HG03469 (cell line): ENCODE data around the gene PTPN11.
A peak's percentile ranks its signal among the peaks of the same experiment; 100 is the strongest.
"Not testable (repeated sequence)": the region's sequence is repeated elsewhere in the genome, so short reads cannot be mapped to it uniquely, and the experiment has no call there.

ENCODE experiments used
- ATAC-seq: cut with Tn5 transposase; IDR thresholded peaks from one replicate; pipeline ENCODE4 v1.9.1; 2021; ENCODE audit warnings: mild to moderate bottlenecking, moderate library complexity, moderate number of reproducible peaks; ENCODE audit not compliant: unreplicated experiment

PTPN11 gene

DNA sequence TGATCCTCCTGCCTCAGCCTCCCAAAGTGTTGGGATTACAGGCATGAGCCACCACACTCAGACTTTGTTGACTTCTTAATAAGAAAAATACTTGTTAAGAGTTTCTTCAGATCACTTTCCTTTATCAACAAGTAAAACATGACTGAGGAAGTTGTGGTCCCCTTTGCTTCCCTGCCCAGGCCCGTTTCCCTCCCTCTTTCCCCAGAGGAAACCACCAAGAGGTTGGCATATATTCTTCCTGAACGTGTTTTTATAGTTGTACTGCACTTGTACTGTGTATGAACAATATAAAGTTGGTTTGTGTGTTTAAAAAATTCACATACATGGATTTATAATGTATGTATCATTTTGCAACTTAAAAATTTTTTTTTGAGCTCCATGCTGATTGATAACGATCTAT lies 28.4 kb downstream of the PTPN11 start:
- ATAC-seq, result no peak

DNA sequence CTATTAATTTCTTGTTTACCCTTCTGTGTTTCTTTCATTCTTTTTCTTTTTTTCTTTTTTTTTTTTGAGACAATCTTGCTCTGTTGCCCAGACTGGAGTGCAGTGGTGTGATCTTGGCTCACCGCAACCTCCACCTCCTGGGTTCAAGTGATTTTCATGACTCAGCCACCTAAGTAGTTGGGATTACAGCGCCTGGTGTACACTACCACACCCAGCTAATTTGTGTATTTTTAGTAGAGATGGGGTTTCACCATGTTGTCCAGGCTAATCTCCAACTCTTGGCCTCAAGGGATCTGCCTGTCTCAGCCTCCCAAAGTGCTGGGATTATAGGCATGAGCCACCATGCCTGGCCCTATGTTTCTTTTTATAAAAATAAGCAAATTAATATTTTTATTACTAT lies 29.4 kb downstream of the PTPN11 start:
- ATAC-seq, result not testable (repeated sequence)

DNA sequence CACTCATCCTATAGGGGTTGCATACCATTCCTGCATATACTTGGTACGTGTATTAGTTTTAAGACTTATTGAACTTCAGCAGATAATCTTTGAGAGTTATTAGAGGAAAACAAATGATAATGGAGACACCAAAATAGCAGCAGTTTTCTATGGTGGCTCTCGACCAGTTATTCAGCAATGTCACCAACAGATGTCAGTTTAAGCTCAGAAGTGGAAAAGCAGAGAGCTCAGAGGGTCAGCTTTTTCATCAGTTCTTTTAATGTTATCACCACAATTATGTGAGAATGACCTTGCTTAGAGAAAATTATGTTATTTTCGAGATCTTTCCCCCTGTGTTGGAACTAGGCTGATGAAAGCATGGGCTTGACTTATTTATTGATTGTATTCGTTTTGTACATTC lies 32.0 kb downstream of the PTPN11 start:
- no peak for ATAC-seq

DNA sequence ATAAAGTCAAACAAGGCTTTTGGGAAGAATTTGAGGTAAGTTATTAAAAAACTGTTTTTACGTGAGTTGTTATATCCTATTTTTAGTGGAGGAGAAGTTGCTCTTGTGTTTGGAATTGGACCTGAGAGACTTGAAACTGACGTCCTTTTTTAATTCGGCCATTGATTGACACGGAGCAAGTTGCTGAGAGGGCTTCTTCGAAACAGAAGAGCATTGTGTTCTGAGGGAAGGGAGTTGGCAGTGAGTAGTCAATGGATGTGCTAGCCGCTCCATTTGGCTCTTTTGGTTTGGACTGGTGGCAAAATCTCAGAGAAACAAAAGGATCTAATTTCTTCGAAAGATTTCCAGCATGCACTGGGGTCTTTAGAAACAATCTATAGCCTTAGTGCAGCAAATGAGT lies 37.3 kb downstream of the PTPN11 start:
- no peak for ATAC-seq

DNA sequence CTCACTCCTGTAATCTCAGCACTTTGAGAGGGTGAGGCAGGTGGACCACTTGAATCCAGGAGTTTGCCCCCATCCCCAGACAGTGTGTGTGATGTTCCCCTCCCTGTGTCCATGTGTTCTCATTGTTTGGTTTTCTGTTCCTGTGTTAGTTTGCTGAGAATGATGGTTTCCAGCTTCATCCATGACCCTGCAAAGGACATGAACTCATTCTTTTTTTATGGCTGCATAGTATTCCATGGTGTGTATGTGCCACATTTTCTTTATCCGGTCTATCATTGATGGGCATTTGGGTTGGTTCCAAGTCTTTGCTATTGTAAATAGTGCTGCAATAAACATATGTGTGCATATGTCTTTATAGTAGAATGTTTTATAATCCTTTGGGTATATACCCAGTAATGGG lies 38.4 kb downstream of the PTPN11 start:
- ATAC-seq, result not testable (repeated sequence)

DNA sequence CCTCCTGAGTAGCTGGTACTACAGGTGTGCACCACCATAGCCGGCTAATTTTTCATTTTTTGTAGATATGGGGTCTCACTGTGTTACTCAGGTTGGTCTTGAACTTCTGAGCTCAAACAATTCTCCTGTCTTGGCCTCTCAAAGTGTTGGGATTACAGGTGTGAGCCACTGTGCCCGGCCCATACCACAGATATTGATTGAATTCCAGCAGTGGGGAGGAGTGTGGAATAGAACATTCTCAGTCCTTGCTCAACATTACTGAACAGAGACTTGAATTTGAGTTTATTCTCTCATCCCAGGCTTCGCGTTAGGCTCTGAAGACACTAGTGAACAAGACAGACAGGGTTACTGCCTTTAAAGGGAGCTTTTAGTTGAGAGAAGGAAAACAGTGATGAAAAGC lies 39.6 kb downstream of the PTPN11 start:
- no peak for ATAC-seq

DNA sequence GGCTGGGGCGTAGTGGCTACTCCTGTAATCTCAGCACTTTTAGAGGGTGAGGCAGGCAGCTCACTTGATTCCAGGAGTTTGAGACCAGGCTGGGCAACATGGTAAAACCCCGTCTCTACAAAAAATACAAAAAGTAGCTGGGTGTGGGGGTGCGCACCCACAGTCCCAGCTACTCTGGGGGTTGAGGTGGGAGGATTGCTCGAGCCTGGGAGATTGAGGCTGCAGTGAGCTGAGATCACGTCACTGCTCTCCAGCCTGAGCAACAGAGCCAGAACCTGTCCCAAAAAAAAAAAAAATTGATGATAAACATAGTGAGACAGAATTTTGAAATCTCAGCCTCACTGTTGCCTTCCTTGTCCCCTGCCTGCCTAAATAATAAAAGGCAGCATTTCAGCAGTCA lies 40.0 kb downstream of the PTPN11 start:
- no peak for ATAC-seq

DNA sequence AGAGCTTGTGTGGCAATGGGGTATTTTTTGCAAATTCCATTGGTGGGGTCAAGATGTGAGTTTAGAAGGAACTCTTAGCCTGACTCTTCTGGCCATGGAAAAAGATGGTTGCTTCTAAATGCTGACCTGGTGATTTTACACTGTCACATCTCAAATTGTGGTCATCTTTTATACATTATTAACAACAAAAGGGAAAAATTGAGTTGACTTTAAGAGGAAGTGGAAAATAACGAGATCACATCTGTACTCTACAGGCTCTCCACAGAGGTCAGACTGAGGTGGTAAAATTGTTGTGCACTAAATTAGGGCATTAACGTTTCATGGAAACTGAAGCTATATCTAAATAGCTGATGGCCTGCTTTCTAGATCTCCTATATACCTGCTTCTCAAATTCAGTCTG lies 44.7 kb downstream of the PTPN11 start:
- no peak for ATAC-seq

DNA sequence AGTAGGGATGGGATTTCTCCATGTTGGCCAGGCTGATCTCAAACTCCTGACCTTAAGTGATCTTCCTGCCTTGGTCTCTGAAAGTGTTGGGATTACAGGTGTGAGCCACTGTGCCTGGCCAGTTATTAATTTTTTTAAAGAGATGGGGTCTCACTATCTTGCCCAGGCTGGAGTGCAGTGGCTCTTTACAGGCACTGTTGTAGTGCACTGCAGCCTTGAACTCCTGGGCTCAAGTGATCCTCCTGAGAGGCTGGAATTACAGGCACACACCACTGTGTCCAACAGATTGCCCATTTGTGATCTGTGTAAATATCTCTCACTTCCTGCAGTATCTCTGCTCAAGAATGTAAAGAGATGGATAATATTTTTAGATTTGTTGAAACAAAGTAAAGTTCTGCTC lies 45.9 kb downstream of the PTPN11 start:
- no peak for ATAC-seq

DNA sequence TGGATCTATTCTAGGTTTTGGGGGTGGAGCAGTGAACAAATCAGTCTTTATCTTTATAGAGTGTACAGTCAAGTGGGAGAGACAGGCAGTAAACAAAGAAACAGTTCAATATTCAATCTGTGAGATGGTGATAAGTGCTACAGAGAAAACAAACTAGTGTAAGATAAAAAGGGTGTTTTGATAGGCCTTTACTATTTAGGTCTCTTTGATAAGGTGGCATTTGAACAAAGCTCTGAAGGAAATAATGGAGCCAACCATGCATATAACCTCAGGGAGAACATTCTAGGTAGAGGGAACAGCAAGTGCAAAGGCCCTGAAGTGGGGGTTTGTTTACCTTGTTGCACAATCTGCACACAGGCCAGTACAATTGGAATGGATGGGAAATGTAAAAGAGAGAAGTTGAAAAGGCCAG lies 47.3 kb downstream of the PTPN11 start:
- no peak for ATAC-seq

DNA sequence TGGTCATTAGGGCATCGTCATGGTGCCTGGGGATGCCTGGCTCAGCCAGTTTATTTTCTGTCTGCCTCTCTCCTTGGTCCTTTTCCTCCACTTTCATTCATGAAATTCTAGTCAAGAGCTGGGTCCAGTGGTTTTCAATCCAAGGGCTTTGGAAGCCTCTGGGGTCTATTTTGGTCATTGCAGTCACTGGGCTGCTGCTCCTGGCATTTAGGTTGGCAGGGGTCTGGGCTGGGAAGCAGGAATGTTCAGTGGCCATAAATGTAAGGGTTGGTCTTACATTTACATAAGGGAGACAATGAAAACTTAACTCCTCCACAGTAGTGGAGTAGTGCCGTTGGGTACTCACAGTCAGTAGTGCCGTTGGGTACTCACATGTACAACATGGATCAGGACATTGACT lies 48.1 kb downstream of the PTPN11 start:
- no peak for ATAC-seq

DNA sequence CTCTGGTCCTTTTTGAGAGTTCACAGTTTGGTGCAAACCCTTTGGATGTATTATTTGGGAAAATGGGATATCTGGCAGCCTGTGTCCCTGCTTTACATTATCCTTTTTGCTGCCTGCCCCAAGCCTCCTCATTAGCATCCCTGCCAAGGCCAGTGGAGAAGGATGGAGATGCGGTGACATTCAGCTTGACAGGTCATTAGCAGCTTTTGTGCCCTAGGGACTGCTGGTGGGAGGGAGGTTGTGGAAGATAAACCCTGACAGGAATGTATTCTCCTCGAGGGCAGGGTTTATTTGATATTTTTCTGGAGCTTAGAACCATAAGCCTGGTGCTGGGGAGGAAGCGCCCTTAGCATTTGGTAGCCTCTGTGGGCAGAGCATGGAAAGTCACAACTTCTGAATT lies 49.3 kb downstream of the PTPN11 start:
- no peak for ATAC-seq

DNA sequence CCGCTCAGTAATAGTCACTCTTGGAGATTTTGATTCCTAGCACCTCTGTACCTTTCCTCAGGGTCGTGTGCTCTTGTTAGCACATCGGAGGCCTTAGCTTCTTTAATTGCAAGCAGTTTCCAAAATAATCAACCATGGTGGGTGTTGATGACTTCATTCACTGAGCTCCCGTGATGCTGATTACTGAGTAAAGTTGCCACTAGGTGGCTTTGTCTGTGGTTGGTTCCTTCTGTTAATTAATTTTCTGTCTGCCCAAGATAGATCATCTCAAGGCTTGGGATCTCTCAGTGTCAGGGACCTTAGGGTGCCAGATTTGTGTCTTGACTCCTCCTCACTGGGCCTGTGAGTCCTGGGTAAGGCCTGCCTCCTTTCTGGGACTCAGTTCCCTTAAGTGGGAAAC lies 54.3 kb downstream of the PTPN11 start:
- ATAC-seq, result no peak

DNA sequence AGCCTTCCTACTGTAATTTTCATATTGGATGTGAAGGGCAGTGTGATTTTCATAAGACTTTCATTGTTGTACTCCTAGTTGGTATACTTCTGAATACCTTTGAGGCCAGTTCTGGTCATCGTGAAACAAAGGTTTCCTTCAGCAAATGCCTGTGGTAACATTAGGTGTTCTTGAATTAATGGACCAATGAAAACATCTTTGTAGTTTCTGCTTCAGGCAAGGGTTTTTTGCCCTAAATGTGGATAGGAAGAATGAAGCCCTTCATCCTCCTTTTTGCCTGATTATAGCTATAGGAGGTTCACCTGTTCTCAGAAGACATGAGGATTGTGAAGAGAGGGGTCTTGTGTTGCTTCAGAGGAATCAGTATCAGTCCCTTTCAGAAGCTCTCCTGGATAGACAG lies 60.7 kb downstream of the PTPN11 start:
- no peak for ATAC-seq

DNA sequence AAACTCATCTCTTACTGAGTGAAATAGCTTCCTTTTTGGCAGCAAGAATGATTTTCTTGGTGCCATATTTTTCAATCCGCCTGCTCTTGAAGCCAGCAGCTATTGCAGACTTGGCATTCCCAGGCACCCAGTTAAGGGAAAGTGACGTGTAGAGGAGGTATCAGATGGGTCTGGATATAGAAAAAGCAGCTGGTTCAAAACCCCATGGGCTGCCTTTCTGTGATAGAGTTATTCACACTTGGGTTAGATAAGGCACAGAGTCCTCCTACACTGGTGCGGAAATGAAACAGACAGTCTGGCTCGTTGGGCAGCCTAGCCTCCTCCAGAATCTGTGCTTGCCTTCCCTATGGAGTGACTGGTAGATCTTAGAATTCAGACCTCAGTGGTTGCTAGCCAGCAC lies 62.2 kb downstream of the PTPN11 start:
- ATAC-seq, result no peak

DNA sequence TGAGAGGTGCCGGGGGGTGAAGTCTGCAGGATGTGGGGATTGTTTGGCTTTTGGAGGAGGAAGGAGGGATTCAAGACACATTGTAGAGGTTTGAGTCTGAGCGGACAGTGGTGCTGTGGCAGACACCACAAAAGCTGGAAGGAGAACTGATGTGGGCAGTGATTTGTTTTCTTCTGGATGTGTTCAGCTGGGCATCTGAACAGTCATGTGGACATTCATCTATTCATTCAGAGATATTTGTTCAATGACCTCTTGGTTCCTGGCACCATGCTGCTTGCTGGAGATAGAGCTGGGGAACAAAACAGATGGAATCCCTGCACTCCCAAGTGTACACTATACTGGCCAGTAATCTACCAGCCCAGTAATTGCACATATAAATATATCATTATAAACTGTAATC lies 64.0 kb downstream of the PTPN11 start:
- no peak for ATAC-seq

DNA sequence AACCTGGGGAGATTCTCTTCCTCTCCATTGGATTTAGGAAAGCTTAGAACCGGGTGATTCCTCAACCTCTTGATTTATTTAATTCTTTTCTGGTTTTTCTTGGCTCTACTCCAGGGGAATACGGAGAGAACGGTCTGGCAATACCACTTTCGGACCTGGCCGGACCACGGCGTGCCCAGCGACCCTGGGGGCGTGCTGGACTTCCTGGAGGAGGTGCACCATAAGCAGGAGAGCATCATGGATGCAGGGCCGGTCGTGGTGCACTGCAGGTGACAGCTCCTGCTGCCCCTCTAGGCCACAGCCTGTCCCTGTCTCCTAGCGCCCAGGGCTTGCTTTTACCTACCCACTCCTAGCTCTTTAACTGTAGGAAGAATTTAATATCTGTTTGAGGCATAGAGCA lies 67.6 kb downstream of the PTPN11 start:
- no peak for ATAC-seq

DNA sequence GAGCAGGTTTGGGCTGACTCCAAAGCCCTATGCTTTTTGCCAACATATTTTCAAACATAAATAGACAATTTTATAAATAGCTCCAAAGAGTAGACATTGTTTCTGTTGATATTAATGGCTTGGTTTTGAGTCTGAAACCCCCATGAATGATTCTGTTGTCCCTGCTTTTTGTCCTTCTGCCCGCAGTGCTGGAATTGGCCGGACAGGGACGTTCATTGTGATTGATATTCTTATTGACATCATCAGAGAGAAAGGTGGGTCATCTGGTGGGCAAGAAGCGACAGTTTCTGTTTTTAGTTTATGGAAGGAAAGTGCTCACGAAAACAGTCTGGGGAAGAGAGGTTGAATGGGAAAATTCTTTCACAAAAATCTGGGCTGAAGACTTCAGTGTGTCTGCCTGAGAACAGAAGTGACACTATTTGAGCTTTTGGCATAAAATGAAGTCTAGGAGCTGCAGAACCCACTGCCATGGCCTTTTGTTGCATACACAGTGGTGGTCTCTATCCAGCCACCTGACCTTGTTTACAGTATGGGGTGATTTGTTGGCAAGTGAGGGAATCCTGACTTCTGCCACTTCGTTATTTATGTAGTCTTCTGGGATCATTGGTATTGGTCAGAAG lies 69.6 kb downstream of the PTPN11 start:
- no peak for ATAC-seq

DNA sequence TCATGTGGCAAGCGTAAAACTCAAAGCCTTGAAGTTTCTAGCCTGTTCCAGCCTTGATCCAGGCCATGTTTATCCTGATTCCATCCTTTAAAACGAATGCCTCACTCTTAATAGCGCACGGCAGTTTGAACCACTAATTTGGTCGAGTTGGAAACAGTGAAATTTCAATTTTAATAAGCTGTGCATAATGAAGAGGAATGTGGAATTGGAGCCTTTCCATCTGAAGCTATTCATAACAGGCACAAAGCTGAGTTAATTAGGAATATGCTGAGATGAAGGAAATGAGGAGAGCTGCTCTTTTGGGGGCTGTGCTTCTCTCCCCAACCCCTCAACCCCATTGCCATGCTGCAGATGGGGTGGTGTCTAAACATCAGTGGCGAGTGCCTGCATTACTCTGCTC lies 70.7 kb downstream of the PTPN11 start:
- no peak for ATAC-seq

DNA sequence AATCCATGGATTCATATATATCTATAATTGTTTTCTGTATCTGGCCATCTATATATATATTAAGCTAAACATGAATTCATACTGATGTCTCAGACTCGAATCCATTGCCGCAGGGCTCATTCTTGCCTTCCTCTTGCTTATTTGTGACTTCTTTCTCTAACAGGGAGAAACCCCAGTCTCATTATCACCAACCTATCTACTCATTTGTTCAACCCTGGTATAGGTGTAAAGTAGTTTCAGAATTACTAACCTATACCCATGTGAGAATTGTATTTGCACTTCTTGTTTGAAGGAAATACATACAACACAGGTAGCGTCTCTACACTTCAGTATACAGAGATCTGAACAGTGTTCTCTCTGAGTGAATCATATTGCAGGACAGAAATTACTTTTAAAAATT lies 77.7 kb downstream of the PTPN11 start:
- peak; percentile 85 for ATAC-seq

DNA sequence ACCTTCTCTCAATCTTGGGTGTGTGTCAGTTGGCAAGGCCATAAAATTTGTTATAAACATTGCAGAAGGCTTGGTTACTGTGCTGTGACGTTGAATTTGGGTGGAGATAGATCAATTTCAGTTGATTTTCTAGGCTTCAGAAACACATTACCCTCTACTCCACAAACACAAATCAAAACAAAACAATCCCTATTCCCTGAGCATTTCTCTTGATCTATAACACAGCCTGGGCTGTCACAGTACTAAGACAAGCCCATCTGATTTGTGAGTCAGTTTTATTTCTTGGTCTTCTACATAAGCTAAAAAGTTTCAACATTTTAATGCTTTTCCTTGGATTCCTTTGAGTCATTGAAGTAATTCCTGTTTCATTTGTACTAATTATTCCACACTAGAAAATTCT lies 79.8 kb downstream of the PTPN11 start:
- ATAC-seq, result no peak

DNA sequence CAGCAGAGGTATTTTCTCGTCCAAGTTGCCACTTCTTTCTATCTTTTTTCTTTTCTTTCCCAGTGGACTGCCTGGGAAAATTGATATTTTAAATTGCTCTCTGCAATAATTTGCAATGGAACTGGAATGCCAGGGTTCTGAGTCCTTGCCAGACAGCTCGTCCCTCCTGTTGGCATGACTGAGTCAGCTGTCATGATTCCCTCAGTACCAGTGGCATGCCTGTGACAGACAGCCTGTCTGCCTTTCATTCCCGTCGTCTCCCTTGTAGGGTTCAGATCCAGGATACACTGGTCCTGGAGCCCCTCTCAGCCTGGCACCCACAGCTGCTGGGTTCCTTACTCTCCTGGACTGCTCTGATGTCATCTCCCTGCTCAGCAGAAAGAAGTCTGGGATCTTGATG lies 84.8 kb downstream of the PTPN11 start:
- ATAC-seq, result no peak

DNA sequence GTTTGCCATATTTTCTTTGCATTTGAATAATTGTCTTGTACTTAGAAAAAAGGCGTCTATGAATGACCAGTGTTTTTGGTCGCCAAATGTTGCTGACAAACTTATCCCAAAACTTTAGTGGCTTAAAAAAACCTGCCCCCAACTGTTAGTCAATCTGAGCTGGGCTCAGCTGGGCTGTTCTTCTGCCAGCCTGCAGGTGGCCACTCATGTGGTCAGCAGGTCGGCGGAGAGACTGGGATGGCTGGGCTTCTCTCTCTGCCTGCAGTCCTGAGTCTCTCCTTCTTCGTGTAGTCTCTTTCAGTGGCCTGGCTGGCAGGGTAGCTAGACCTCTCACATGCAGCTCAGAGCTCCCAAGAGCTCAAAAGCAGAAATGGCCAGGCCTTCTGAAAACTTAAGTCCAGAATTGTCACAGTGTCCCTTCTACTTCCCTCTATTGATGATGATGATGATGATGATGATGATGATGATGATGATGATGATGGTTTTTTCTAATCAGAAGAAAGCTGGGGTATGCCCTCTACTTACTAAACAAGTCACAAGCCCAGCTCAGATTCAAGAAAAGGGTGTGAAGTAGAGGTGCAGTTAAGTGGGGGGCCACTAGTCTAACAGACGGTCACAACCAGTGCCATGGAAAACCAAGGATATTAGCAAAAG lies 87.9 kb downstream of the PTPN11 start:
- no peak for ATAC-seq
